K562 (cell line): ENCODE results near the gene ELMO3. TPM values are rescaled to one million over a fixed set of nuclear protein-coding genes. Genes with fewer than 3 reads are reported as not detected.
A peak's percentile ranks its signal among the peaks of the same experiment; 100 is the strongest.

Experiments
- CCAR2 ChIP-seq: fragments of 200-400 bp; formaldehyde crosslinking; IDR thresholded peaks from 2 replicates; pipeline ENCODE4 v1.6.1; 2017; ENCODE audit warnings: mild to moderate bottlenecking, low read depth, low read length
- ELF1 ChIP-seq: fragments of 200-800 bp; sonication (Bioruptor generic); IDR thresholded peaks from 2 replicates; pipeline ENCODE4 v1.6.1; 2016; ENCODE audit warnings: missing genetic modification characterization, missing compliant biosample characterization
- FOXM1 ChIP-seq, 2 experiments: fragments of 450-650 bp in 1 of 2; sonication (generic) in 1 of 2; formaldehyde crosslinking in 1 of 2; IDR thresholded peaks; 2 replicates each; pipeline versions ENCODE4 v1.6.1 to v1.9.0; 2017 to 2022; ENCODE audit warnings: low read depth in 2 of 2, mild to moderate bottlenecking in 2 of 2, missing genetic modification reagents in 1 of 2, moderate library complexity in 1 of 2
- GABPB1 ChIP-seq: sonication (generic); formaldehyde crosslinking; IDR thresholded peaks from 2 replicates; pipeline ENCODE4 v1.8.0; 2022; ENCODE audit warnings: mild to moderate bottlenecking, missing genetic modification reagents
- HMG20A ChIP-seq: fragments of 450-650 bp; formaldehyde crosslinking; conservative IDR thresholded peaks from 2 replicates; pipeline ENCODE4 v1.4.0; 2020; ENCODE audit warnings: mild to moderate bottlenecking, mixed read lengths
- HNRNPLL ChIP-seq: fragments of 200-400 bp; formaldehyde crosslinking; IDR thresholded peaks from 2 replicates; pipeline ENCODE4 v1.6.1; 2017; ENCODE audit warnings: low read length, low read depth, mild to moderate bottlenecking; ENCODE audit not compliant: poor library complexity, severe bottlenecking
- KLF13 ChIP-seq: fragments of 450-650 bp; IDR thresholded peaks from 2 replicates; pipeline ENCODE4 v1.6.1; 2016; ENCODE audit warnings: missing genetic modification characterization, low read depth, mild to moderate bottlenecking, missing compliant biosample characterization, moderate library complexity, borderline replicate concordance
- MBD2 ChIP-seq: sonication (generic); IDR thresholded peaks from 2 replicates; pipeline ENCODE4 v1.6.1; 2016; ENCODE audit warnings: low read depth, borderline replicate concordance
- NFE2 ChIP-seq: IDR thresholded peaks from 2 replicates; pipeline ENCODE4 v1.6.1; 2014; ENCODE audit warnings: antibody characterized with exemption, low read depth
- POLR2AphosphoS5 ChIP-seq: IDR thresholded peaks from 2 replicates; pipeline ENCODE4 v1.6.1; 2011; ENCODE audit warnings: mild to moderate bottlenecking, low read depth, low read length, moderate library complexity; ENCODE audit not compliant: control insufficient read depth, insufficient read depth
- POLR2B ChIP-seq: fragments of 450-650 bp; IDR thresholded peaks from 2 replicates; pipeline ENCODE4 v1.6.1; 2018; ENCODE audit warnings: low read depth; ENCODE audit not compliant: partially characterized antibody
- PRMT5 ChIP-seq: sonication (generic); formaldehyde crosslinking; IDR thresholded peaks from 2 replicates; pipeline ENCODE4 v1.5.0; 2020; ENCODE audit warnings: missing genetic modification reagents
- SAFB ChIP-seq: fragments of 200-400 bp; formaldehyde crosslinking; IDR thresholded peaks from 2 replicates; pipeline ENCODE4 v1.6.1; 2017; ENCODE audit warnings: low read depth, low read length, borderline replicate concordance
- SETDB1 ChIP-seq: IDR thresholded peaks from one replicate; pipeline ENCODE4 v1.6.1; 2012; ENCODE audit warnings: low read length, control low read depth, inconsistent platforms
- SOX6 ChIP-seq: fragments of 450-650 bp; IDR thresholded peaks from 2 replicates; pipeline ENCODE4 v1.6.1; 2014; ENCODE audit warnings: mild to moderate bottlenecking
- SUPT5H ChIP-seq: fragments of 450-650 bp; IDR thresholded peaks from 2 replicates; pipeline ENCODE4 v1.6.1; 2016
- ZBTB43 ChIP-seq: sonication (generic); formaldehyde crosslinking; IDR thresholded peaks from 2 replicates; pipeline ENCODE4 v1.8.0; 2023; ENCODE audit warnings: mild to moderate bottlenecking, missing genetic modification reagents
- ZKSCAN8 ChIP-seq: fragments of 200-800 bp; sonication (Bioruptor generic); IDR thresholded peaks from 2 replicates; pipeline ENCODE4 v1.6.1; 2016; ENCODE audit warnings: missing genetic modification characterization, missing compliant biosample characterization
- ZNF121 ChIP-seq: sonication (generic); formaldehyde crosslinking; conservative IDR thresholded peaks from 2 replicates; pipeline ENCODE4 v1.8.0; 2022; ENCODE audit warnings: missing genetic modification reagents
- ZNF174 ChIP-seq: fragments of 250-450 bp; sonication (Bioruptor Pico); IDR thresholded peaks from 2 replicates; pipeline ENCODE4 v1.4.0; 2020; ENCODE audit warnings: mild to moderate bottlenecking
- ZNF263 ChIP-seq: sonication (generic); formaldehyde crosslinking; IDR thresholded peaks from 2 replicates; pipeline ENCODE4 v1.8.0; 2022; ENCODE audit warnings: mild to moderate bottlenecking, missing genetic modification reagents, borderline replicate concordance
- polyA plus RNA-seq, 8 experiments: library from polyadenylated mRNA; depleted of rRNA in 4 of 8; stranded (reverse) in 5 of 8; unstranded in 3 of 8; fragments of >200 nt; fragmentation: Nextera tagmentation in 2 of 8; fragmentation: Illumina TruSeq in 1 of 8; extraction: Ambion mirVana in 2 of 8; extraction: Trizol in 1 of 8; gene quantifications; 2 replicates each; pipeline versions ENCODE4 v1.2.1 to v1.2.3, GENCODE V29; 2011 to 2014; ENCODE audit warnings: inconsistent platforms in 1 of 8, missing spikeins in 1 of 8
- total RNA-seq, 7 experiments: library from RNA; depleted of rRNA in 6 of 7; stranded (reverse); fragments of >200 nt in 6 of 7; fragmentation: Illumina TruSeq in 2 of 7; extraction: Trizol in 2 of 7; gene quantifications; 2 replicates each; pipeline versions ENCODE4 v1.2.1 to v1.2.3, GENCODE V29; 2011 to 2021; ENCODE audit warnings: low replicate concordance in 1 of 7
- TF ChIP-seq, protein P1 (sequence below): sonication (generic); formaldehyde crosslinking; IDR thresholded peaks from 2 replicates; pipeline ENCODE4 v1.8.0; 2022; ENCODE audit warnings: mild to moderate bottlenecking, missing genetic modification reagents
- TF ChIP-seq, protein P2 (sequence below): sonication (generic); formaldehyde crosslinking; IDR thresholded peaks from 2 replicates; pipeline ENCODE4 v1.8.1; 2022; ENCODE audit warnings: missing genetic modification reagents

ELMO3 gene
- total and polyA plus RNA-seq, 9 of the 15 experiments (the other 6 are each of a cell fraction or from before 2014, with no cell fraction given): 0.04 to 5.1 (median 1.5) TPM

- TF ChIP-seq, protein P1, sequence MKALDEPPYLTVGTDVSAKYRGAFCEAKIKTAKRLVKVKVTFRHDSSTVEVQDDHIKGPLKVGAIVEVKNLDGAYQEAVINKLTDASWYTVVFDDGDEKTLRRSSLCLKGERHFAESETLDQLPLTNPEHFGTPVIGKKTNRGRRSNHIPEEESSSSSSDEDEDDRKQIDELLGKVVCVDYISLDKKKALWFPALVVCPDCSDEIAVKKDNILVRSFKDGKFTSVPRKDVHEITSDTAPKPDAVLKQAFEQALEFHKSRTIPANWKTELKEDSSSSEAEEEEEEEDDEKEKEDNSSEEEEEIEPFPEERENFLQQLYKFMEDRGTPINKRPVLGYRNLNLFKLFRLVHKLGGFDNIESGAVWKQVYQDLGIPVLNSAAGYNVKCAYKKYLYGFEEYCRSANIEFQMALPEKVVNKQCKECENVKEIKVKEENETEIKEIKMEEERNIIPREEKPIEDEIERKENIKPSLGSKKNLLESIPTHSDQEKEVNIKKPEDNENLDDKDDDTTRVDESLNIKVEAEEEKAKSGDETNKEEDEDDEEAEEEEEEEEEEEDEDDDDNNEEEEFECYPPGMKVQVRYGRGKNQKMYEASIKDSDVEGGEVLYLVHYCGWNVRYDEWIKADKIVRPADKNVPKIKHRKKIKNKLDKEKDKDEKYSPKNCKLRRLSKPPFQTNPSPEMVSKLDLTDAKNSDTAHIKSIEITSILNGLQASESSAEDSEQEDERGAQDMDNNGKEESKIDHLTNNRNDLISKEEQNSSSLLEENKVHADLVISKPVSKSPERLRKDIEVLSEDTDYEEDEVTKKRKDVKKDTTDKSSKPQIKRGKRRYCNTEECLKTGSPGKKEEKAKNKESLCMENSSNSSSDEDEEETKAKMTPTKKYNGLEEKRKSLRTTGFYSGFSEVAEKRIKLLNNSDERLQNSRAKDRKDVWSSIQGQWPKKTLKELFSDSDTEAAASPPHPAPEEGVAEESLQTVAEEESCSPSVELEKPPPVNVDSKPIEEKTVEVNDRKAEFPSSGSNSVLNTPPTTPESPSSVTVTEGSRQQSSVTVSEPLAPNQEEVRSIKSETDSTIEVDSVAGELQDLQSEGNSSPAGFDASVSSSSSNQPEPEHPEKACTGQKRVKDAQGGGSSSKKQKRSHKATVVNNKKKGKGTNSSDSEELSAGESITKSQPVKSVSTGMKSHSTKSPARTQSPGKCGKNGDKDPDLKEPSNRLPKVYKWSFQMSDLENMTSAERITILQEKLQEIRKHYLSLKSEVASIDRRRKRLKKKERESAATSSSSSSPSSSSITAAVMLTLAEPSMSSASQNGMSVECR: peak; percentile 99
- no peak for TF ChIP-seq NFE2
- TF ChIP-seq, protein P2, sequence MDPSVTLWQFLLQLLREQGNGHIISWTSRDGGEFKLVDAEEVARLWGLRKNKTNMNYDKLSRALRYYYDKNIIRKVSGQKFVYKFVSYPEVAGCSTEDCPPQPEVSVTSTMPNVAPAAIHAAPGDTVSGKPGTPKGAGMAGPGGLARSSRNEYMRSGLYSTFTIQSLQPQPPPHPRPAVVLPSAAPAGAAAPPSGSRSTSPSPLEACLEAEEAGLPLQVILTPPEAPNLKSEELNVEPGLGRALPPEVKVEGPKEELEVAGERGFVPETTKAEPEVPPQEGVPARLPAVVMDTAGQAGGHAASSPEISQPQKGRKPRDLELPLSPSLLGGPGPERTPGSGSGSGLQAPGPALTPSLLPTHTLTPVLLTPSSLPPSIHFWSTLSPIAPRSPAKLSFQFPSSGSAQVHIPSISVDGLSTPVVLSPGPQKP (CRISPR knock-in tag): no peak
- TF ChIP-seq MBD2: peak; percentile 94
- no peak for TF ChIP-seq CCAR2
- no peak for TF ChIP-seq HMG20A (CRISPR knock-in tag)
- no peak for TF ChIP-seq ZBTB43 (CRISPR knock-in tag)
- TF ChIP-seq SOX6: peak; percentile 6; the same call in 1 of the 2 replicates
- TF ChIP-seq ZNF263 (CRISPR knock-in tag): no peak; the same call in 1 of the 2 replicates
- TF ChIP-seq SAFB: no peak
- peak; percentile 68 for TF ChIP-seq POLR2B
- TF ChIP-seq PRMT5 (CRISPR knock-in tag): no peak
- TF ChIP-seq ELF1 (tag): peak; percentile 100
- TF ChIP-seq SUPT5H: peak; percentile 86
- TF ChIP-seq SETDB1: no peak
- no peak for TF ChIP-seq ZNF121 (CRISPR knock-in tag)
- TF ChIP-seq GABPB1: peak; percentile 100
- no peak for TF ChIP-seq ZNF174
- TF ChIP-seq HNRNPLL: peak; percentile 47
- no peak for TF ChIP-seq ZKSCAN8 (CRISPR knock-in tag)
- peak; percentile 73 for TF ChIP-seq POLR2AphosphoS5
- TF ChIP-seq KLF13: peak; percentile 92
- TF ChIP-seq FOXM1 (IDR thresholded peaks at IDR 0.05; ENCODE audit: low read depth): no peak
- TF ChIP-seq FOXM1 (CRISPR knock-in tag; IDR thresholded peaks at IDR 0.05; ENCODE audit: low read depth): no peak
Measured at GRCh38 chr16:67226804-67227566, 28.1 kb downstream of the ELMO3 start, which contains the start of gene TMEM208 (continued).
